MM.1S (cell line): Measurements from ENCODE around the gene CSRNP3.

Experiments
- EZH2 ChIP-seq: fragments of 300-600 bp; sonication (generic); optimal IDR thresholded peaks from 2 replicates; pipeline ENCODE3; 2017; ENCODE audit warnings: low read depth, mild to moderate bottlenecking, antibody characterized with exemption, low read length, mixed read lengths
- EZH2phosphoT487 ChIP-seq: fragments of 300-600 bp; sonication (generic); IDR thresholded peaks from 2 replicates; pipeline ENCODE4 v1.6.1; 2018; ENCODE audit warnings: antibody characterized with exemption, low read length
- TF ChIP-seq, protein P1 (sequence below): fragments of 300-600 bp; sonication (generic); IDR thresholded peaks from 2 replicates; pipeline ENCODE4 v1.5.1; 2016; ENCODE audit warnings: antibody characterized with exemption, low read length, mixed read lengths

DNA sequence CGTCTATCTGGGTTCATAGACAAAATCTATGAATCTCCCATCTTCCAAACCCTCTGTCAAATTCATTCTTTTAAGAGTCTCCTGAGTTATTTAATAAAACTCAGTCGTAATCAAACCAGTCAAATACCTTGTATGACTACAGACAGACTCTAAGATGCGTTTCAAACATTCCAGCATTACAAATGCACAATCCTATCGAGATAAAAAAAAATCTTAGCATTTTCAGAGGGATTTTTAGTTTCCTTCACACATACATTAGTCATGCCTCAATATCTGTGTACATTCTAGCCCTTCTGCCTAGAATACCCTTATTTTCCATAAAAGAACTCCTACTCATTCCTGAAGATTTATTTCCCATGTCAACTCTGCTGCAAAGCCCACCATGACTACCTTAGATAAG, 96.5 kb downstream of the CSRNP3 start:
- TF ChIP-seq, protein P1, sequence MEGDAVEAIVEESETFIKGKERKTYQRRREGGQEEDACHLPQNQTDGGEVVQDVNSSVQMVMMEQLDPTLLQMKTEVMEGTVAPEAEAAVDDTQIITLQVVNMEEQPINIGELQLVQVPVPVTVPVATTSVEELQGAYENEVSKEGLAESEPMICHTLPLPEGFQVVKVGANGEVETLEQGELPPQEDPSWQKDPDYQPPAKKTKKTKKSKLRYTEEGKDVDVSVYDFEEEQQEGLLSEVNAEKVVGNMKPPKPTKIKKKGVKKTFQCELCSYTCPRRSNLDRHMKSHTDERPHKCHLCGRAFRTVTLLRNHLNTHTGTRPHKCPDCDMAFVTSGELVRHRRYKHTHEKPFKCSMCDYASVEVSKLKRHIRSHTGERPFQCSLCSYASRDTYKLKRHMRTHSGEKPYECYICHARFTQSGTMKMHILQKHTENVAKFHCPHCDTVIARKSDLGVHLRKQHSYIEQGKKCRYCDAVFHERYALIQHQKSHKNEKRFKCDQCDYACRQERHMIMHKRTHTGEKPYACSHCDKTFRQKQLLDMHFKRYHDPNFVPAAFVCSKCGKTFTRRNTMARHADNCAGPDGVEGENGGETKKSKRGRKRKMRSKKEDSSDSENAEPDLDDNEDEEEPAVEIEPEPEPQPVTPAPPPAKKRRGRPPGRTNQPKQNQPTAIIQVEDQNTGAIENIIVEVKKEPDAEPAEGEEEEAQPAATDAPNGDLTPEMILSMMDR = no peak
- TF ChIP-seq EZH2 = no peak
- TF ChIP-seq EZH2phosphoT487 = no peak
